H1 (cell line): ENCODE measurements around the gene PALD1. TPM values are rescaled to one million over a fixed set of nuclear protein-coding genes. Genes with fewer than 3 reads are reported as not detected.

Experiments
- CTCF ChIA-PET: fragments of 300-600 bp; sonication (Branson Sonifier 250); formaldehyde crosslinking; loops from one replicate; lab custom pipeline; 2021; ENCODE audit not compliant: partially characterized antibody; lab: Charles Lee
- POLR2A ChIA-PET: fragments of 300-600 bp; sonication (Branson Sonifier 250); formaldehyde crosslinking; loops from one replicate; lab custom pipeline; 2021; ENCODE audit warnings: inconsistent platforms; ENCODE audit not compliant: partially characterized antibody; lab: Charles Lee
- DNase-seq, 2 experiments: peaks; one replicate each; pipeline versions ENCODE4 v3.0.0 to v3.0.0-alpha.2; 2010 to 2022; ENCODE audit warnings: low spot score in 2 of 2, low read depth in 1 of 2, mixed read lengths in 1 of 2
- FAIRE-seq: peaks from 2 replicates; lab custom pipeline; 2011; peaks lifted over from hg19 to GRCh38; lab: Jason Lieb, UNC
- H2AFZ ChIP-seq: 2 replicates; pipeline ENCODE4 v1.8.1; 2012; ENCODE audit warnings: low read length, inconsistent platforms
- H2AK5ac ChIP-seq: 2 replicates; pipeline ENCODE4 v1.6.1; 2013; ENCODE audit warnings: low read depth, low read length
- H2BK120ac ChIP-seq: replicated peaks from 2 replicates; pipeline ENCODE3; 2013; ENCODE audit warnings: low read depth, low read length, inconsistent platforms
- H2BK12ac ChIP-seq: 2 replicates; pipeline ENCODE4 v1.6.1; 2013; ENCODE audit warnings: low read depth, low read length
- H2BK15ac ChIP-seq: 2 replicates; pipeline ENCODE4 v1.6.1; 2013; ENCODE audit warnings: low read length
- H2BK20ac ChIP-seq: 2 replicates; pipeline ENCODE4 v1.6.1; 2013; ENCODE audit warnings: low read length
- H2BK5ac ChIP-seq: 2 replicates; pipeline ENCODE4 v1.6.1; 2013; ENCODE audit warnings: low read depth, low read length
- H3K14ac ChIP-seq: 2 replicates; pipeline ENCODE4 v1.6.1; 2013; ENCODE audit warnings: inconsistent platforms; ENCODE audit not compliant: insufficient read length
- H3K18ac ChIP-seq: 2 replicates; pipeline ENCODE4 v1.6.1; 2013; ENCODE audit warnings: low read length; ENCODE audit errors: extremely low read depth
- H3K23ac ChIP-seq: 2 replicates; pipeline ENCODE4 v1.6.1; 2013; ENCODE audit warnings: inconsistent platforms; ENCODE audit not compliant: insufficient read length
- H3K23me2 ChIP-seq: 2 replicates; pipeline ENCODE4 v1.6.1; 2013; ENCODE audit warnings: low read depth, low read length
- H3K27ac ChIP-seq: 2 replicates; pipeline ENCODE4 v1.6.1; 2011; ENCODE audit warnings: low read depth, low read length, inconsistent platforms
- H3K27me3 ChIP-seq, 4 experiments: replicated peaks in 1 of 4; 1 replicate in 1 of 4; 2 replicates in 3 of 4; pipeline versions ENCODE4 v1.6.1 to v1.8.1; 2011 to 2013; ENCODE audit warnings: low read length in 3 of 4, mild to moderate bottlenecking in 3 of 4, inconsistent platforms in 2 of 4, mixed read lengths in 2 of 4, moderate library complexity in 1 of 4; ENCODE audit not compliant: control insufficient read depth in 3 of 4, insufficient read depth in 3 of 4; ENCODE audit errors: extremely low read depth in 1 of 4
- H3K36me3 ChIP-seq, 4 experiments: 2 replicates each; pipeline versions ENCODE4 v1.6.1 to v1.8.1; 2011 to 2013; ENCODE audit warnings: mild to moderate bottlenecking in 4 of 4, low read length in 3 of 4, moderate library complexity in 2 of 4, control low read depth in 1 of 4, inconsistent platforms in 1 of 4; ENCODE audit not compliant: insufficient read depth in 4 of 4, control insufficient read depth in 2 of 4
- H3K4ac ChIP-seq: replicated peaks from 2 replicates; pipeline ENCODE3; 2013; ENCODE audit warnings: low read length, low read depth, mixed read lengths, inconsistent platforms; ENCODE audit not compliant: insufficient read length
- H3K4me1 ChIP-seq, 4 experiments: replicated peaks in 1 of 4; 1 replicate in 1 of 4; 2 replicates in 3 of 4; pipeline versions ENCODE4 v1.6.1 to v1.8.1; 2011 to 2013; ENCODE audit warnings: low read length in 3 of 4, inconsistent platforms in 2 of 4, mixed read lengths in 1 of 4; ENCODE audit not compliant: insufficient read depth in 4 of 4, control insufficient read depth in 3 of 4
- H3K4me2 ChIP-seq, 2 experiments: 2 replicates each; pipeline versions ENCODE4 v1.6.1 to v1.8.1; 2011 to 2013; ENCODE audit warnings: low read depth in 2 of 2, low read length in 2 of 2, control low read depth in 1 of 2, inconsistent platforms in 1 of 2, mild to moderate bottlenecking in 1 of 2; ENCODE audit not compliant: insufficient read depth in 1 of 2
- H3K4me3 ChIP-seq, 4 experiments: fragments of 200-600, 300-600 bp in 1 of 4; sonication (generic), shearing (Covaris generic), sonication (Bioruptor Twin) in 1 of 4; 2 replicates each; pipeline versions ENCODE4 v1.5.1 to v1.8.1; 2011 to 2016; ENCODE audit warnings: low read length in 4 of 4, low read depth in 3 of 4, control low read depth in 2 of 4, inconsistent platforms in 2 of 4, mild to moderate bottlenecking in 2 of 4, mixed read lengths in 1 of 4, moderate library complexity in 1 of 4; ENCODE audit not compliant: insufficient read depth in 2 of 4; ENCODE audit errors: extremely low read depth in 1 of 4
- H3K56ac ChIP-seq: replicated peaks from 2 replicates; pipeline ENCODE3; 2013; ENCODE audit warnings: low read depth, mild to moderate bottlenecking, mixed read lengths, low read length, inconsistent platforms; ENCODE audit not compliant: insufficient read length
- H3K79me1 ChIP-seq: 2 replicates; pipeline ENCODE4 v1.6.1; 2013; ENCODE audit warnings: low read depth, low read length, control low read depth
- H3K79me2 ChIP-seq, 2 experiments: 2 replicates each; pipeline versions ENCODE4 v1.6.1 to v1.8.1; 2012 to 2013; ENCODE audit warnings: low read length in 2 of 2, mild to moderate bottlenecking in 2 of 2, inconsistent platforms in 1 of 2; ENCODE audit not compliant: insufficient read depth in 2 of 2, control insufficient read depth in 1 of 2
- H3K9ac ChIP-seq, 4 experiments: replicated peaks in 1 of 4; 1 replicate in 1 of 4; 2 replicates in 3 of 4; pipeline versions ENCODE4 v1.6.1 to v1.8.1; 2011 to 2013; ENCODE audit warnings: low read depth in 3 of 4, low read length in 3 of 4, control low read depth in 2 of 4, mild to moderate bottlenecking in 2 of 4, moderate library complexity in 2 of 4, inconsistent platforms in 1 of 4; ENCODE audit errors: extremely low read depth in 1 of 4
- H3K9me3 ChIP-seq, 2 experiments: 2 replicates each; pipeline versions ENCODE4 v1.6.1 to v1.8.1; 2012 to 2013; ENCODE audit warnings: mild to moderate bottlenecking in 2 of 2, moderate library complexity in 2 of 2, control low read depth in 1 of 2, inconsistent platforms in 1 of 2, low read depth in 1 of 2, low read length in 1 of 2, mixed read lengths in 1 of 2; ENCODE audit not compliant: insufficient read depth in 2 of 2
- H4K20me1 ChIP-seq, 2 experiments: replicated peaks in 1 of 2; 2 replicates each; pipeline versions ENCODE3 to v1.8.1; 2011 to 2013; ENCODE audit warnings: inconsistent platforms in 2 of 2, low read length in 2 of 2, mild to moderate bottlenecking in 1 of 2; ENCODE audit not compliant: insufficient read depth in 2 of 2, control insufficient read depth in 1 of 2
- H4K5ac ChIP-seq: 2 replicates; pipeline ENCODE4 v1.6.1; 2013; ENCODE audit warnings: low read length, low read depth, mixed read lengths, inconsistent platforms; ENCODE audit not compliant: insufficient read length
- H4K8ac ChIP-seq: 2 replicates; pipeline ENCODE4 v1.8.0; 2013; ENCODE audit warnings: mild to moderate bottlenecking, moderate library complexity, low read length, inconsistent platforms; ENCODE audit not compliant: insufficient read depth; ENCODE audit errors: extremely low read depth
- H4K91ac ChIP-seq: replicated peaks from 2 replicates; pipeline ENCODE3; 2013; ENCODE audit warnings: low read length, mixed read lengths, inconsistent platforms; ENCODE audit not compliant: insufficient read length
- ATF3 ChIP-seq: IDR thresholded peaks from 2 replicates; pipeline ENCODE4 v1.6.1; 2011; ENCODE audit warnings: low read depth, mild to moderate bottlenecking, low read length; ENCODE audit not compliant: insufficient read depth
- BACH1 ChIP-seq: IDR thresholded peaks from 2 replicates; pipeline ENCODE4 v1.6.1; 2012; ENCODE audit warnings: low read length, improper control_type of control experiment
- BCL11A ChIP-seq, 2 experiments: IDR thresholded peaks; one replicate each; pipeline ENCODE4 v1.6.1; 2011; ENCODE audit warnings: low read depth in 2 of 2, low read length in 2 of 2, mild to moderate bottlenecking in 2 of 2
- CBX8 ChIP-seq: fragments of 300-800, 300-1000 bp; sonication (generic); IDR thresholded peaks from 2 replicates; pipeline ENCODE4 v1.7.1; 2016; ENCODE audit warnings: low read depth, low read length, borderline replicate concordance
- HDAC2 ChIP-seq, 2 experiments: fragments of 300-600 bp in 1 of 2; sonication (generic) in 1 of 2; IDR thresholded peaks; 2 replicates each; pipeline ENCODE4 v1.6.1; 2011 to 2012; ENCODE audit warnings: low read depth in 2 of 2, low read length in 2 of 2, mild to moderate bottlenecking in 2 of 2, moderate library complexity in 2 of 2, borderline replicate concordance in 1 of 2, inconsistent platforms in 1 of 2
- KDM5A ChIP-seq: fragments of 200-600 bp; IDR thresholded peaks from 2 replicates; pipeline ENCODE4 v1.7.1; 2012; ENCODE audit warnings: mild to moderate bottlenecking, low read length, inconsistent platforms, mixed read lengths
- MAFK ChIP-seq: IDR thresholded peaks from 2 replicates; pipeline ENCODE4 v1.6.1; 2012; ENCODE audit warnings: low read depth, mild to moderate bottlenecking, improper control_type of control experiment, low read length
- MAX ChIP-seq: IDR thresholded peaks from 2 replicates; pipeline ENCODE4 v1.6.1; 2012; ENCODE audit warnings: inconsistent platforms
- NANOG ChIP-seq: IDR thresholded peaks from 2 replicates; pipeline ENCODE4 v1.6.1; 2011; ENCODE audit warnings: low read length, low read depth, mild to moderate bottlenecking, inconsistent platforms; ENCODE audit not compliant: insufficient read depth, poor library complexity, severe bottlenecking
- POLR2AphosphoS5 ChIP-seq: IDR thresholded peaks from 2 replicates; pipeline ENCODE4 v1.6.1; 2011; ENCODE audit warnings: low read depth, low read length
- YY1 ChIP-seq: IDR thresholded peaks from 2 replicates; pipeline ENCODE4 v1.6.1; 2011; ENCODE audit warnings: low read depth, mild to moderate bottlenecking, low read length
- WGBS, 2 experiments: shearing (Covaris generic) in 1 of 2; methylation state at CpG; one replicate each; pipeline versions ENCODE4 v1.1.6 to v1.1.7; 2013 to 2015; ENCODE audit warnings: low lambda C conversion rate in 2 of 2, mixed read lengths in 2 of 2, inconsistent platforms in 1 of 2, low coverage in 1 of 2, missing lambda C conversion rate in 1 of 2; ENCODE audit not compliant: insufficient replicate concordance in 2 of 2, insufficient coverage in 1 of 2, insufficient read length in 1 of 2; ENCODE audit errors: extremely low coverage in 1 of 2, missing lambda C conversion rate in 1 of 2; 5-methylcytosine and 5-hydroxymethylcytosine counted together
- polyA plus RNA-seq, 7 experiments: library from polyadenylated mRNA; depleted of rRNA in 3 of 7; stranded (reverse) in 5 of 7; unstranded in 2 of 7; fragments of >200 nt in 5 of 7; fragments of 200-250 nt in 2 of 7; gene quantifications; 1 replicate in 5 of 7; 2 replicates in 1 of 7; 4 replicates in 1 of 7; pipeline versions ENCODE4 v1.2.1 to v1.2.3, GENCODE V29; 2011 to 2013; ENCODE audit warnings: missing spikeins in 2 of 7, mixed read lengths in 2 of 7
- total RNA-seq: library from RNA; stranded (reverse); fragmentation: NEBNext Ultra II Directional; extraction: Animal tissue kit (Norgen Biotek cat#: 25700); gene quantifications from 2 replicates; pipeline ENCODE4 v1.2.1, GENCODE V29; 2021

The PALD1 gene
- total and polyA plus RNA-seq, 2 of the 8 experiments (the other 6 are each of a cell fraction or from before 2014, with no cell fraction given): 13.3 to 32.8 TPM

- CTCF ChIA-PET: interaction anchor here (1.0 to 43.0 kb wide), 14 partner anchors 9 to 81 kb away, joined by 3 to 908 read pairs (median 4); no protein-coding TSS in a partner anchor
- 5% methylated on average over 24 of the region's 27 CpGs; no CpG with 5 or more reads in 1 of the 2 experiments for WGBS, 2 experiments
- POLR2A ChIA-PET: interaction anchor here (0.9 to 2.0 kb wide), 11 partner anchors 9 to 61 kb away, joined by 3 to 7 read pairs (median 5); no protein-coding TSS in a partner anchor
- Histone ChIP-seq H3K27ac (no peak overlapping the region), H2AK5ac (0 out of 2 replicates have a peak overlapping the region, but pooled peaks have one; percentile 89), H3K27me3 (peaks cover 0 to 6% (median 2%) of the 10 kb centered on the region in 4 experiments; a peak in 3 of 7 replicates), H4K20me1 (peaks cover 0 to 7% of the 10 kb centered on the region in 2 experiments), H2BK15ac (0 out of 2 replicates have a peak overlapping the region, but pooled peaks have one; percentile 89), H3K9me3 (no peaks in the 10 kb centered on the region), H3K23ac (no peak overlapping the region), H4K91ac (peak overlapping the region; percentile 89), H3K56ac (peak overlapping the region; percentile 28), H3K4me2 (peak overlapping the region; percentile 72 to 94), H3K9ac (peak overlapping the region in 2 of 4 experiments; percentile 42 to 44; a peak in 4 of 7 replicates), H3K18ac (peak overlapping the region; percentile 97; the same call in 1 of the 2 replicates), H2BK5ac (peak overlapping the region; percentile 66; the same call in 1 of the 2 replicates), H3K4ac (peak overlapping the region; percentile 75), H3K36me3 (no peaks in the 10 kb centered on the region), H2AFZ (no peak overlapping the region), H2BK20ac (no peak overlapping the region), H3K14ac (no peak overlapping the region), H3K4me1 (peaks cover 9 to 22% (median 18%) of the 10 kb centered on the region in 4 experiments), H3K4me3 (peak overlapping the region; percentile 64 to 84 (median 70)), H4K5ac (peak overlapping the region; percentile 8), H4K8ac (peak overlapping the region; percentile 92), H2BK120ac (no peak overlapping the region), H2BK12ac (peak overlapping the region; percentile 68; the same call in 1 of the 2 replicates), H3K79me1 (peaks cover under 1% of the 10 kb centered on the region), H3K79me2 (peaks cover 0 to 25% of the 10 kb centered on the region in 2 experiments; a peak in 3 of 4 replicates), H3K23me2 (peaks cover 17% of the 10 kb centered on the region; the same call in 1 of the 2 replicates)
- FAIRE-seq (no peak), DNase-seq (peak in 1 of 2 experiments; percentile 59)
- TF ChIP-seq MAX: peak; percentile 83
- TF ChIP-seq NANOG: no peak
- no peak for TF ChIP-seq CBX8
- no peak for TF ChIP-seq ATF3
- TF ChIP-seq BCL11A (IDR thresholded peaks at IDR 0.05; ENCODE audit: low read depth in 2 of 2, low read length in 2 of 2): no peak
- peak; percentile 20; the same call in 1 of the 2 replicates for TF ChIP-seq BACH1
- TF ChIP-seq HDAC2 (IDR thresholded peaks at IDR 0.05; ENCODE audit: borderline replicate concordance in 1 of 2, low read depth in 2 of 2, low read length in 2 of 2): peak in 1 of 2 experiments; percentile 40; a peak in 1 of 4 replicates
- no peak for TF ChIP-seq YY1
- no peak for TF ChIP-seq POLR2AphosphoS5
- TF ChIP-seq MAFK: no peak
- no peak for TF ChIP-seq KDM5A
Observed at GRCh38 chr10:70477661-70478162, 855 bp upstream of the PALD1 start.
